GM12865 (cell line): ENCODE data around the gene CCDC40.

Experiments used
- DNase-seq: peaks from one replicate; pipeline ENCODE4 v3.0.0; 2010; ENCODE audit warnings: low read depth
- H3K4me3 ChIP-seq: 2 replicates; pipeline ENCODE4 v1.5.1; 2011; ENCODE audit warnings: mild to moderate bottlenecking, low read depth, low read length, control low read depth
- TF ChIP-seq, protein P1 (sequence below): IDR thresholded peaks from 2 replicates; pipeline ENCODE4 v1.5.1; 2011; ENCODE audit warnings: low read length, control low read depth, low read depth, inconsistent platforms; ENCODE audit not compliant: insufficient read depth; ENCODE audit errors: missing control alignments

The CCDC40 gene

DNA sequence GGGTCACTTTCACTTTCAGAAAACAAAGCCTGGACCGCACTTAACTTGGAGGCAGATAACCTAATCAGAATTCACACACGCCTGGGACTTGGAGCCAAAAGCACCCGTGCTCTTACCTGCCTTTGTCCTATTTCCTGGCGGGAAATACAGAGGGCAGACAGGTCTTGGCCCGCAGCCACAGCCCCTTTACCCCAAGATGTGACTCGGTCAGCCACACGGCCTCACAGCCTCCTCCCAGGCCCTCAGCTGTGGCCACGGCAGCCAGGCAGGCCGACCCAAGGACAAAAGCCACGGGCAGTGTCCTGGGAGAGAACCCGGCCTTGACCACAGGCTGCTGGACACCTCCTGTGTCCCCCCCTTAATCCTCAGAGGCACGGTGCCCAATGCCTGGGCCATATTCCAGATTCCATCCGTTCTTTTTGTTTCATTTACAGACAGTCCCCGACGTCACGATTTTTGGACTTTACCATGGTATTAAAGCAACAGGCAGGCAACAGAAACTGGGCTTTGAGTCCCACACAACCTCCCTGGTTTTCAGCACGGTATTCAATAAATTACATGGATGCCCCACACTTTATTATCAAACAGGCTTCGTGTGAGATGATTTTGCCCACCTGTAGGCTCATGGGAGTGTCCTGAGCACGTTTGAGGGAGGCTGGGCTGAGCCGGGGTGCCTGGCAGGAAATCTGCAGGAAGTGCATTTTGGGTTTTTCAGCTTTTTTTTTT, 34.8 kb downstream of the CCDC40 start:
- no peak for DNase-seq
- no peak overlapping the region for H3K4me3 ChIP-seq
- TF ChIP-seq, protein P1, sequence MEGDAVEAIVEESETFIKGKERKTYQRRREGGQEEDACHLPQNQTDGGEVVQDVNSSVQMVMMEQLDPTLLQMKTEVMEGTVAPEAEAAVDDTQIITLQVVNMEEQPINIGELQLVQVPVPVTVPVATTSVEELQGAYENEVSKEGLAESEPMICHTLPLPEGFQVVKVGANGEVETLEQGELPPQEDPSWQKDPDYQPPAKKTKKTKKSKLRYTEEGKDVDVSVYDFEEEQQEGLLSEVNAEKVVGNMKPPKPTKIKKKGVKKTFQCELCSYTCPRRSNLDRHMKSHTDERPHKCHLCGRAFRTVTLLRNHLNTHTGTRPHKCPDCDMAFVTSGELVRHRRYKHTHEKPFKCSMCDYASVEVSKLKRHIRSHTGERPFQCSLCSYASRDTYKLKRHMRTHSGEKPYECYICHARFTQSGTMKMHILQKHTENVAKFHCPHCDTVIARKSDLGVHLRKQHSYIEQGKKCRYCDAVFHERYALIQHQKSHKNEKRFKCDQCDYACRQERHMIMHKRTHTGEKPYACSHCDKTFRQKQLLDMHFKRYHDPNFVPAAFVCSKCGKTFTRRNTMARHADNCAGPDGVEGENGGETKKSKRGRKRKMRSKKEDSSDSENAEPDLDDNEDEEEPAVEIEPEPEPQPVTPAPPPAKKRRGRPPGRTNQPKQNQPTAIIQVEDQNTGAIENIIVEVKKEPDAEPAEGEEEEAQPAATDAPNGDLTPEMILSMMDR = no peak

DNA sequence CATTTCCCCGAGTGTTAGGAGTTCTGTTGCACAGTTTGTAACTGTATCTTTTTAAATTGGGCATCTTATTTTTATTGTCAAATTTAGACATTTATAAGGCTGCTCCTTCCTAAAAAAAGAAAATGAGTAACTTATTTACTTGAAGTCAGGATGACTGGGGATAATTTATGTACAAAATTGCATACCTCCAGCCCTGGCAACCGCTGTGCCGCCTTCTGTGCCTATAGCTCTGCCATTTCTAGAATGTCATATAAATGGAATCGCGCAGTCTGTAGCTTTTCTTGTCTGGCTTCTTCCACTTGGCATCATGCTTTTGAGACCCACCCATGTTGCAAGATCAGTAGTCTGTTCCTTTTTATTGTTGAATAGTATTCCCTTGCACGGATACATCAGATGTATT, 36.0 kb downstream of the CCDC40 start:
- no peak for DNase-seq
- no peak overlapping the region for H3K4me3 ChIP-seq
- TF ChIP-seq, protein P1 = no peak

DNA sequence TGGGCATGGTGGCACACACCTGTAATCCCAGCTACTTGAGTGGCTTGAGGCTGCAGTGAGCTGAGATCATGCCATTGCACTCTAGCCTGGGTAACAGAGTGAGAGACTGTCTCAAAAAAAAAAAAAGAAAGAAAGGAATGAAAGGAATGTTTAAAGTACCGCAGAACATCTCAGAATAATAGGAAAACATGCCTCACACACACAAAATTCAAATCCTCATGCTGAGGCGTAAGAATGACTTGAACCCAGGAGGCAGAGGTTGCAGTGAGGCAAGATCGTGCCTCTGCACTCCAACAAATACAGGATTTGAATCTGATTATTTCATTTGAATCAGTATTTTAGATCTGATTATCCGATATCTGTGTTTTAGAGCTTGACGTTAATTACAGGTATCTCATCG, 43.6 kb downstream of the CCDC40 start:
- TF ChIP-seq, protein P1 = no peak
- no peak for DNase-seq
- H3K4me3 ChIP-seq = no peak overlapping the region

DNA sequence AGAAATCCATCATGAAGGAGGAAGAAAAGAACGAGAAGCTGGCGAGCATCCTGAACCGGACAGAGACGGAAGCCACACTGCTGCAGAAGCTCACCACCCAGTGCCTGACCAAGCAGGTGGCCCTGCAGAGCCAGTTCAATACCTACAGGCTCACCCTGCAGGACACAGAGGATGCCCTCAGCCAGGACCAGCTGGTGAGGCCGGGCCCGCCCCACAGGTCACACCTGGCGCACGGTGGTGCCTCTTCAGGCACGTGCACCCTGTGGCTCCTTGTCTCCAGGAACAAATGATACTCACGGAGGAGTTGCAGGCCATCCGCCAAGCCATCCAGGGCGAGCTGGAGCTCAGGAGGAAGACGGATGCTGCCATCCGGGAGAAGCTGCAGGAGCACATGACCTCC, 45.2 kb downstream of the CCDC40 start:
- TF ChIP-seq, protein P1 = no peak
- no peak for DNase-seq
- no peak overlapping the region for H3K4me3 ChIP-seq

DNA sequence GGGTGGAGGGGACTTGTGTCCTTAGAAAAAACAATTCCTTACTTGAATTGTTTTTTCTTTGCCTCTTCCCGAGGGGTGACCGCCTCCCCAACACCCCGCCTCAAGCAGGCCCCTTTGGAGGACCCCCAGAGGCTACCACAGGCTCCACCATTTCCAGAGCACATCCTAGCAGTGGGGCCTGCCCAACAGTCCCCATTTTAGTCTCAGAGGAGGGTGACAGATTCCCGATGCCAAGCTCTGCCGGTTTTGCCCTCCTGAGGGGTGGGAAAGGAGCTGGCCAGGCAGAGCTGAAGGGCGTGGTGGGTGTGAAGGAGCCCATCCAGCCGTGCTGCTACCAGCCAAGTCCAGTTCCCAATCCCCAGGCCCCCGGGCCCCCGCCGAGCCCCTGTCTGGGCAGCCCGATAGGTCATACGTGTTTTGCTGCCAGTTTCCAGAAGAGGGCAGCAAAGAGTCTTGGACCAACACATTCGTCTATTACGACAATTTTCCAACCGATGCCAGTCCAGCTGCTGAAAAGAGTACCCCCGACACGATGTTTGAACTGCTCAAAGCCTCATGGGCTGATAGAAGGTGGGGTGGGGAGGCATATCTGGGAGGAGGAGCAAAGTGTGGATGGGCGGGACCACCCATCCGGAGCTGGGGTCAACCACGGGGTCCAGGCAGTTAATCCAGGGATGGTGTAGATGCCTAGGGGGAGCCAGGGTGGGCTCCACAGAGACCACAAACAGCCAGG, 46.1 kb downstream of the CCDC40 start:
- TF ChIP-seq, protein P1 = peak; percentile 74
- peak; percentile 76 for DNase-seq
- H3K4me3 ChIP-seq = no peak overlapping the region

DNA sequence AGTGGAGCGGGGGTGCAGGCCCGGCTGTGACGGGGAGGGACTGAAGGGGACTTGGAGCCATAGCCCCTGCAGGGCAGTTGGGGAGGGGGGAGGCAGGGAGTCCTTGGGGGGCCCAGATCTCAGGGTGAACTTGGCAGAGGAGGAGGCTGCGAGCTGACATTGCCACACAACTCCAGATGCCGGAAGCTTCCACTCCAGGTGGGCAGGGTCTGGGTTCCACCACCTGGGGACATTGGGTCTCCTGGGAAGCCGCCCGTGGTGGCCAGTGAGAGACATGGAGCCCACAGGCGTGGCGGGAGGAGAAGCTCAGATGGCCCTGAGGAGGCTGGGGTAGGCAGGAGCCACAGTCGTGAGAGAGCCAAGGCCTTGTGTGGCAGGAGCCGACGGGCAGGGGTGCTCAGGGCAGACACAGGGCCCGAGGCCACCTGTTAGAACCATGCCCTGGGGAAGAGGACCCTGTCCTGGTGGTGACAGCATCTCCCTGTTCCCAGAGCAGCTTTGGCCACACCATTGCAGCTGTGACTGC, 46.8 kb downstream of the CCDC40 start:
- DNase-seq = no peak
- TF ChIP-seq, protein P1 = no peak
- no peak overlapping the region for H3K4me3 ChIP-seq
